Chondrocyte (in vitro differentiated cells): ENCODE data around the gene SULT2B1. TPM values are rescaled to one million over a fixed set of nuclear protein-coding genes. Genes with fewer than 3 reads are reported as not detected.

ENCODE experiments used
- DNase-seq: peaks from one replicate; pipeline ENCODE4 v3.0.0; 2021; ENCODE audit warnings: mixed read lengths, low spot score
- H3K27ac Mint-ChIP-seq: one replicate; pipeline ENCODE4 v1.8.0; 2021; ENCODE audit warnings: mild to moderate bottlenecking, moderate library complexity, mixed read lengths; ENCODE audit not compliant: unreplicated experiment
- H3K27me3 Mint-ChIP-seq: 2 replicates; pipeline ENCODE4 v1.8.0; 2021; ENCODE audit warnings: low read depth, mixed read lengths
- H3K36me3 Mint-ChIP-seq: 2 replicates; pipeline ENCODE4 v1.8.0; 2021; ENCODE audit warnings: low read depth, mixed read lengths
- H3K4me1 Mint-ChIP-seq: 2 replicates; pipeline ENCODE4 v1.8.0; 2021; ENCODE audit warnings: low read depth, mild to moderate bottlenecking, mixed read lengths
- H3K4me3 Mint-ChIP-seq: one replicate; pipeline ENCODE4 v1.8.0; 2021; ENCODE audit warnings: mild to moderate bottlenecking, moderate library complexity, mixed read lengths; ENCODE audit not compliant: unreplicated experiment
- H3K9me3 Mint-ChIP-seq: 2 replicates; pipeline ENCODE4 v1.8.0; 2021; ENCODE audit warnings: low read depth, mixed read lengths
- total RNA-seq: library from RNA; stranded (reverse); gene quantifications from 3 replicates; pipeline ENCODE4 v1.2.1, GENCODE V29; 2021
- TF ChIP-seq, protein P1 (sequence below): fragments of 200-600 bp; sonication (generic); IDR thresholded peaks from 2 replicates; pipeline ENCODE4 v1.5.0; 2021; ENCODE audit warnings: antibody characterized with exemption, mild to moderate bottlenecking, moderate library complexity

Gene SULT2B1
- total RNA-seq, 1 donor from 2014 or later = 0.22 TPM

GRCh38 chr19:48588670-48589401 is 36.9 kb downstream of the SULT2B1 start:
- DNase-seq = peak; percentile 97
- Mint-ChIP-seq H3K27me3 (peaks cover 2% of the 10 kb centered on the region), H3K27ac (peak overlapping the region; percentile 27), H3K4me1 (peaks cover 12% of the 10 kb centered on the region), H3K9me3 (no peaks in the 10 kb centered on the region), H3K4me3 (peak overlapping the region; percentile 83), H3K36me3 (no peaks in the 10 kb centered on the region)
- TF ChIP-seq, protein P1, sequence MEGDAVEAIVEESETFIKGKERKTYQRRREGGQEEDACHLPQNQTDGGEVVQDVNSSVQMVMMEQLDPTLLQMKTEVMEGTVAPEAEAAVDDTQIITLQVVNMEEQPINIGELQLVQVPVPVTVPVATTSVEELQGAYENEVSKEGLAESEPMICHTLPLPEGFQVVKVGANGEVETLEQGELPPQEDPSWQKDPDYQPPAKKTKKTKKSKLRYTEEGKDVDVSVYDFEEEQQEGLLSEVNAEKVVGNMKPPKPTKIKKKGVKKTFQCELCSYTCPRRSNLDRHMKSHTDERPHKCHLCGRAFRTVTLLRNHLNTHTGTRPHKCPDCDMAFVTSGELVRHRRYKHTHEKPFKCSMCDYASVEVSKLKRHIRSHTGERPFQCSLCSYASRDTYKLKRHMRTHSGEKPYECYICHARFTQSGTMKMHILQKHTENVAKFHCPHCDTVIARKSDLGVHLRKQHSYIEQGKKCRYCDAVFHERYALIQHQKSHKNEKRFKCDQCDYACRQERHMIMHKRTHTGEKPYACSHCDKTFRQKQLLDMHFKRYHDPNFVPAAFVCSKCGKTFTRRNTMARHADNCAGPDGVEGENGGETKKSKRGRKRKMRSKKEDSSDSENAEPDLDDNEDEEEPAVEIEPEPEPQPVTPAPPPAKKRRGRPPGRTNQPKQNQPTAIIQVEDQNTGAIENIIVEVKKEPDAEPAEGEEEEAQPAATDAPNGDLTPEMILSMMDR = peak; percentile 97

- no peaks in the 10 kb centered on the region for H3K9me3 Mint-ChIP-seq
- no peak overlapping the region for H3K4me3 Mint-ChIP-seq
- H3K36me3 Mint-ChIP-seq = no peaks in the 10 kb centered on the region
- H3K4me1 Mint-ChIP-seq = peaks cover 8% of the 10 kb centered on the region
- no peaks in the 10 kb centered on the region for H3K27me3 Mint-ChIP-seq
- TF ChIP-seq, protein P1 = peak; percentile 19
- H3K27ac Mint-ChIP-seq = no peak overlapping the region
- DNase-seq = no peak
Measured at GRCh38 chr19:48591021-48591420, 39.0 kb downstream of the SULT2B1 start.

DNA sequence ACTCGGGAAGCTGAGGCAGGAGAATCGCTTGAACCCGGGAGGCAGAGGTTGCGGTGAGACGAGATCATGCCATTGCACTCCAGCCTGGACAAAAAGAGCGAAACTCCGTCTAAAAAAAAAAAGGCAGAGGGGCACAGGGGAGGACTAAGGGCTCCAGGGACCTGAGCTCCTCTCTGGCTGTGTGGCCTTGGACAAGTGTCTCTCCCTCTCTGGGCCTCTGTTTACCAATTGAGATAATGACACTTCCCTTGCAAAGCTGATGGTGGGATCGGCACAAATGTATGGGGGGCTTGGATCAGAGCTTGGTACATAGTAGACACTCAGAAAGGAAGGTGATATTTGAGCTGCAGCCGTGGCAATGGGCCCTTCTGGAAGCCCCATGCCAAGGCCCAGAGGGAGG is 43.2 kb downstream of the SULT2B1 start:
- H3K4me3 Mint-ChIP-seq = no peak overlapping the region

GRCh38 chr19:48595833-48596232 is 43.9 kb downstream of the SULT2B1 start:
- TF ChIP-seq, protein P1 = no peak
- no peak overlapping the region for H3K4me3 Mint-ChIP-seq
- H3K9me3 Mint-ChIP-seq = no peaks in the 10 kb centered on the region
- DNase-seq = no peak
- H3K27me3 Mint-ChIP-seq = peaks cover 4% of the 10 kb centered on the region
- H3K27ac Mint-ChIP-seq = no peak overlapping the region
- no peaks in the 10 kb centered on the region for H3K4me1 Mint-ChIP-seq
- H3K36me3 Mint-ChIP-seq = no peaks in the 10 kb centered on the region

More for the DNA sequence above, 43.2 kb downstream of the SULT2B1 start:
- no peak for DNase-seq
- Mint-ChIP-seq H3K27ac (no peak overlapping the region), H3K4me1 (no peaks in the 10 kb centered on the region), H3K9me3 (no peaks in the 10 kb centered on the region), H3K27me3 (peaks cover 4% of the 10 kb centered on the region), H3K36me3 (no peaks in the 10 kb centered on the region)
- TF ChIP-seq, protein P1 = no peak

DNA sequence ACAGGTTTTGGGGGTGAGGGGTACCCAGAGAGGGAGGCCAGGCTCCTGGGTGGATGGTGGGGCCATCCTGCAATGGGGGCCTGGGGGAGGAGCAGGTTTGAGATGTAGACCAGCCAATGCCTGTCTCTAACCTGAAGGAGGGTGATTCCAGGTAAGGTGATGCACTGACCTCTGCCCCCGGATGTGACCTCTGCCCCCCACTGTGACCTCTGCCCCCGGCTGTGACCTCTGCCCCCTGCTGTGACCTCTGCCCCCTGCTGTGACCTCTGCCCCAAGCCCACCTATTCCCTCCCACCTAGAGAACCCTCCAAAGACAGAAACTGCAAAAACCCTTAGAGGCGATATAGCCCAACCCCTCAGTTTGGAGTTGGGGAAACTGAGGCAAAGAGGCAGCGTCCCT is 44.3 kb downstream of the SULT2B1 start:
- H3K27me3 Mint-ChIP-seq = peaks cover 4% of the 10 kb centered on the region
- H3K27ac Mint-ChIP-seq = no peak overlapping the region
- DNase-seq = no peak

More for the DNA sequence above, 44.3 kb downstream of the SULT2B1 start:
- H3K36me3 Mint-ChIP-seq = no peaks in the 10 kb centered on the region
- TF ChIP-seq, protein P1 = no peak
- no peaks in the 10 kb centered on the region for H3K4me1 Mint-ChIP-seq
- H3K4me3 Mint-ChIP-seq = no peak overlapping the region
- no peaks in the 10 kb centered on the region for H3K9me3 Mint-ChIP-seq
